Small intestine (tissue), 7 donors: ENCODE measurements around the gene WTAP. TPM values are rescaled to one million over a fixed set of nuclear protein-coding genes. Genes with fewer than 3 reads are reported as not detected.
"Not testable (repeated sequence)": the region's sequence is repeated elsewhere in the genome, so short reads cannot be mapped to it uniquely, and the experiment has no call there.

ENCODE experiments used
- DNase-seq, 2 donors: peaks; one replicate each; pipeline versions ENCODE4 v3.0.0 to v3.0.0-alpha.2; 2013
- FAIRE-seq: peaks from 2 replicates; lab custom pipeline; 2012; peaks lifted over from hg19 to GRCh38; lab: Jason Lieb, UNC
- H3K27ac ChIP-seq, 3 donors: one replicate each; pipeline ENCODE4 v1.5.1; 2013; ENCODE audit warnings: low read length in 2 of 3, mild to moderate bottlenecking in 2 of 3, control low read depth in 1 of 3, inconsistent platforms in 1 of 3, low read depth in 1 of 3, moderate library complexity in 1 of 3
- H3K27me3 ChIP-seq, 3 donors: one replicate each; pipeline ENCODE4 v1.6.1; 2013; ENCODE audit warnings: low read length in 3 of 3, inconsistent platforms in 1 of 3; ENCODE audit not compliant: control insufficient read depth in 3 of 3, insufficient read depth in 3 of 3
- H3K36me3 ChIP-seq, 3 donors: one replicate each; pipeline ENCODE4 v1.6.1; 2013; ENCODE audit warnings: low read length in 3 of 3, inconsistent platforms in 1 of 3, low read depth in 1 of 3, mild to moderate bottlenecking in 1 of 3, moderate library complexity in 1 of 3; ENCODE audit not compliant: control insufficient read depth in 3 of 3, insufficient read depth in 2 of 3
- H3K4me1 ChIP-seq, 3 donors: one replicate each; pipeline ENCODE4 v1.6.1; 2013; ENCODE audit warnings: low read length in 2 of 3, inconsistent platforms in 1 of 3, low read depth in 1 of 3, mild to moderate bottlenecking in 1 of 3, moderate library complexity in 1 of 3; ENCODE audit not compliant: control insufficient read depth in 3 of 3, insufficient read depth in 2 of 3
- H3K4me3 ChIP-seq, 3 donors: one replicate each; pipeline ENCODE4 v1.5.1; 2013; ENCODE audit warnings: low read length in 3 of 3, control low read depth in 1 of 3, inconsistent platforms in 1 of 3, low read depth in 1 of 3, mild to moderate bottlenecking in 1 of 3, moderate library complexity in 1 of 3
- H3K9me3 ChIP-seq, 2 donors: one replicate each; pipeline ENCODE4 v1.6.1; 2013; ENCODE audit warnings: low read depth in 1 of 2, low read length in 1 of 2; ENCODE audit not compliant: control insufficient read depth in 2 of 2, insufficient read depth in 1 of 2
- WGBS, 3 donors: extraction: QIAGEN DNeasy Blood & Tissue Kit; methylation state at CpG; one replicate each; pipeline ENCODE4 v1.1.7; 2013; 5-methylcytosine and 5-hydroxymethylcytosine counted together
- polyA plus RNA-seq, 4 donors: library from polyadenylated mRNA; stranded (reverse) in 3 of 4; unstranded in 1 of 4; fragments of 200-250 nt in 3 of 4; fragments of 120-200 nt in 1 of 4; gene quantifications; one replicate each; pipeline versions ENCODE4 v1.2.1 to v1.2.3, GENCODE V29; 2013
- donor health status: healthy with polysubstance abuse.
- donor health status: control.
- donor health status: control.
- donor health status: Bipolar disorder and iron deficiency.
- donor health status: healthy.

WTAP gene
- polyA plus RNA-seq, 4 donors, result 57.6 to 102 (median 76.7) TPM

- H3K4me1 ChIP-seq, result peaks cover 0 to 8% (median 0%) of the 10 kb centered on the region in 3 donors
- peaks cover 0 to 10% (median 0%) of the 10 kb centered on the region in 3 donors for H3K36me3 ChIP-seq
- 72 to 89% (median 74%) methylated on average over 3 of the region's 3 CpGs for WGBS, 3 donors
- H3K27ac ChIP-seq, result no peak overlapping the region
- H3K4me3 ChIP-seq, result no peak overlapping the region
- peaks cover 0 to 2% of the 10 kb centered on the region in 2 donors for H3K9me3 ChIP-seq
- DNase-seq (no peak), FAIRE-seq (no peak)
- no peaks in the 10 kb centered on the region for H3K27me3 ChIP-seq
Observed at GRCh38 chr6:159718634-159719033, 8.7 kb upstream of the WTAP start.

- Histone ChIP-seq H3K4me3 (no peak overlapping the region), H3K36me3 (peaks cover 0 to 13% (median 0%) of the 10 kb centered on the region in 3 donors), H3K27ac (no peak overlapping the region), H3K27me3 (no peaks in the 10 kb centered on the region), H3K4me1 (peaks cover 0 to 8% (median 0%) of the 10 kb centered on the region in 3 donors), H3K9me3 (peaks cover 0 to 2% of the 10 kb centered on the region in 2 donors)
- no peak for FAIRE-seq
- DNase-seq, result no peak
- 95 to 97% (median 96%) methylated on average over 7 of the region's 7 CpGs for WGBS, 3 donors
Observed at GRCh38 chr6:159719287-159719686, 8.0 kb upstream of the WTAP start.

GRCh38 chr6:159720708-159721107 lies 6.6 kb upstream of the WTAP start:
- H3K4me3 ChIP-seq, result no peak overlapping the region
- no peak for FAIRE-seq
- peaks cover 0 to 15% (median 0%) of the 10 kb centered on the region in 3 donors for H3K36me3 ChIP-seq
- no peaks in the 10 kb centered on the region for H3K27me3 ChIP-seq
- peaks cover 0 to 2% of the 10 kb centered on the region in 2 donors for H3K9me3 ChIP-seq
- H3K27ac ChIP-seq, result no peak overlapping the region
- 37 to 61% (median 48%) methylated on average over 7 of the region's 7 CpGs for WGBS, 3 donors
- peak; percentile 60 to 78 for DNase-seq
- peaks cover 0 to 3% (median 0%) of the 10 kb centered on the region in 3 donors for H3K4me1 ChIP-seq

- FAIRE-seq, H3K27me3 ChIP-seq, H3K9me3 ChIP-seq, H3K27ac ChIP-seq, DNase-seq, H3K4me1 ChIP-seq, H3K4me3 ChIP-seq: not testable (repeated sequence)
- 97 to 99% (median 97%) methylated on average over 3 of the region's 3 CpGs for WGBS, 3 donors
- peaks cover 0 to 15% (median 0%) of the 10 kb centered on the region in 3 donors for H3K36me3 ChIP-seq
Observed at GRCh38 chr6:159721981-159722380, 5.3 kb upstream of the WTAP start.

- no peak overlapping the region for H3K4me3 ChIP-seq
- peaks cover 0 to 2% of the 10 kb centered on the region in 2 donors for H3K9me3 ChIP-seq
- DNase-seq (no peak), FAIRE-seq (no peak)
- peaks cover 0 to 15% (median 0%) of the 10 kb centered on the region in 3 donors for H3K36me3 ChIP-seq
- H3K4me1 ChIP-seq, result no peaks in the 10 kb centered on the region
- H3K27me3 ChIP-seq, result no peaks in the 10 kb centered on the region
- H3K27ac ChIP-seq, result no peak overlapping the region
Observed at GRCh38 chr6:159722655-159723054, 4.7 kb upstream of the WTAP start.

- Histone ChIP-seq H3K4me1 (no peaks in the 10 kb centered on the region), H3K4me3 (no peak overlapping the region), H3K27ac (no peak overlapping the region), H3K9me3 (peaks cover 0 to 2% of the 10 kb centered on the region in 2 donors), H3K36me3 (peaks cover 0 to 15% (median 0%) of the 10 kb centered on the region in 3 donors), H3K27me3 (no peaks in the 10 kb centered on the region)
- DNase-seq (no peak), FAIRE-seq (no peak)
- WGBS, 3 donors, result 98 to 100% (median 99%) methylated on average over 2 of the region's 2 CpGs
Observed at GRCh38 chr6:159723259-159723658, 4.0 kb upstream of the WTAP start.

- Histone ChIP-seq H3K27ac (no peak overlapping the region), H3K9me3 (peaks cover 0 to 2% of the 10 kb centered on the region in 2 donors), H3K27me3 (no peaks in the 10 kb centered on the region), H3K4me3 (no peak overlapping the region), H3K4me1 (peaks cover 0 to 2% (median 0%) of the 10 kb centered on the region in 3 donors), H3K36me3 (peaks cover 0 to 11% (median 0%) of the 10 kb centered on the region in 3 donors)
- 93 to 95% (median 93%) methylated on average over 4 of the region's 4 CpGs for WGBS, 3 donors
- FAIRE-seq (no peak), DNase-seq (no peak)
Observed at GRCh38 chr6:159724778-159725177, 2.5 kb upstream of the WTAP start.

GRCh38 chr6:159725208-159725607 lies 2.1 kb upstream of the WTAP start:
- WGBS, 3 donors, result 95 to 97% (median 97%) methylated on average over 3 of the region's 3 CpGs
- H3K27ac ChIP-seq, H3K4me3 ChIP-seq, H3K36me3 ChIP-seq, H3K4me1 ChIP-seq, H3K9me3 ChIP-seq, DNase-seq, FAIRE-seq, H3K27me3 ChIP-seq: not testable (repeated sequence)
